PC-9 (cell line): ENCODE data around the gene GFAP.

Experiments used
- EZH2 ChIP-seq: fragments of 200-600 bp; sonication (generic); IDR thresholded peaks from 2 replicates; pipeline ENCODE4 v1.8.0; 2017; ENCODE audit warnings: antibody characterized with exemption, low read depth
- TF ChIP-seq, protein P1 (sequence below): fragments of 200-600 bp; sonication (generic); conservative IDR thresholded peaks from 2 replicates; pipeline ENCODE4 v1.6.1; 2017; ENCODE audit warnings: mixed run types, antibody characterized with exemption, mild to moderate bottlenecking, moderate library complexity

DNA sequence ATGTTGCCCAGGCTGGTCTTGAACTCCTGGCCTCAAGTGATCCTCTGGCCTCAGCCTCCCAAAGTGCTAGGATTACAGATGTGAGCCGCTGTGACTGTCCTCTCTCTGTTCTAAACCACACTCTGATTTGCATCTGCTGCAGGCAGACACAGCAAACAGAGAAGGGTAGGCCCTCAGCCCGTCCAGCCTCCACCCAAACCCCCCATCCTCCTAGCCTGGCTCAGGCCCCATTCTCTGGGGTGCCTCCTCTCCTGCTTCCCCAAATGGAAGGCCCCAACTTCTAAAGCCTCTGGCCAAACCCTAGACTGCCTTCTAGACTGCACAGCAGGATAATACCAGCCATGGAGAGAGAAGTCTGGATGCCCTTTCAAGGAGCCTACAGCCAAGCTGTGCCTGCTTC, 4.1 kb upstream of the GFAP start:
- TF ChIP-seq, protein P1, sequence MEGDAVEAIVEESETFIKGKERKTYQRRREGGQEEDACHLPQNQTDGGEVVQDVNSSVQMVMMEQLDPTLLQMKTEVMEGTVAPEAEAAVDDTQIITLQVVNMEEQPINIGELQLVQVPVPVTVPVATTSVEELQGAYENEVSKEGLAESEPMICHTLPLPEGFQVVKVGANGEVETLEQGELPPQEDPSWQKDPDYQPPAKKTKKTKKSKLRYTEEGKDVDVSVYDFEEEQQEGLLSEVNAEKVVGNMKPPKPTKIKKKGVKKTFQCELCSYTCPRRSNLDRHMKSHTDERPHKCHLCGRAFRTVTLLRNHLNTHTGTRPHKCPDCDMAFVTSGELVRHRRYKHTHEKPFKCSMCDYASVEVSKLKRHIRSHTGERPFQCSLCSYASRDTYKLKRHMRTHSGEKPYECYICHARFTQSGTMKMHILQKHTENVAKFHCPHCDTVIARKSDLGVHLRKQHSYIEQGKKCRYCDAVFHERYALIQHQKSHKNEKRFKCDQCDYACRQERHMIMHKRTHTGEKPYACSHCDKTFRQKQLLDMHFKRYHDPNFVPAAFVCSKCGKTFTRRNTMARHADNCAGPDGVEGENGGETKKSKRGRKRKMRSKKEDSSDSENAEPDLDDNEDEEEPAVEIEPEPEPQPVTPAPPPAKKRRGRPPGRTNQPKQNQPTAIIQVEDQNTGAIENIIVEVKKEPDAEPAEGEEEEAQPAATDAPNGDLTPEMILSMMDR = no peak
- no peak for TF ChIP-seq EZH2
